GM18858 (cell line): ENCODE data around the gene MAFB.

Source experiments
- ATAC-seq: cut with Tn5 transposase; IDR thresholded peaks from one replicate; pipeline ENCODE4 v1.9.1; 2021; ENCODE audit not compliant: unreplicated experiment

Gene MAFB

DNA sequence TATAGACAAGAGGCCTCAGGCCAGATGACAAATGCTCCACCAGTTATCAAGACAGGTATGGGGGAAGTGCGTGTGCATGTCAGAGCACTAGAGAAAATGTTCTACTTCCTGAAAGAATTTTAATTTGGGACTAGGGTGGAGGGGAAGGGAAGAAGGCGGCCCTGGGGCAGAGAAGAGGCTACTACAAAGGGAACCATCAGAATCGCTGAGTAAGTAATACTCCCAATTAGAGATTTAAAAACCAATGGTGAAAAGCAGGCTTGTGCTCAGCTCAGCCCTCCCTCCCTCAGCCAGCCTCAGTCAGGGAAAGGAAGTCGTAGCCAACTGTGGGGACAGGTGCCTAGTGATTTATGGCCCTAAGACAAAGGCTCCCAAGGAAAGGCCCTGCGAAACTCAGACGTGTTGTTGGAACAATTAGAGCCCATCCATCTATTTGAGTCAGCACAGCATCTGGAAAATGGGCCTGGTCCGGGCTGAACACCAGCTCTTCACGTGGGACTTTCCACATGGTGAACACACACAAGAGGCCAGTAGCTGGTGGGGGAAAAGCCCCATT lies 15.0 kb upstream of the MAFB start:
- no peak for ATAC-seq

DNA sequence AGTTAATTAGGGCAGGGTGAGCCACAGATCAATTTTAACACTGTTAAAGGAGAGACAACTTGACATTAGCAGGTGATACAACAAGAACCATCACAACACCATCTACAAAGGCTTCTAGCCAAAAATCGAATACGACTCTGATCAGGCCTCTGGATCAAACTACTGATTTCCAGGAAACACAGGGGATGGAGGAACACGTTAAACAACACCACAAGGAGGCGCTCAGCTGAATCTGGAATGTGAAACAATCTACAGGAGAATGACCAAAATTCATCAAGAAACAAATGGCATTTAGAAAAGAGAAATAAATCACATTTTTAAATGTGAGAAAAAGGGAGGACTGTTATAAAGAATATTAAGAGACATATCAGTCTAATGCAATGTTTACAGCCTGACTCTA lies 13.5 kb upstream of the MAFB start:
- no peak for ATAC-seq

DNA sequence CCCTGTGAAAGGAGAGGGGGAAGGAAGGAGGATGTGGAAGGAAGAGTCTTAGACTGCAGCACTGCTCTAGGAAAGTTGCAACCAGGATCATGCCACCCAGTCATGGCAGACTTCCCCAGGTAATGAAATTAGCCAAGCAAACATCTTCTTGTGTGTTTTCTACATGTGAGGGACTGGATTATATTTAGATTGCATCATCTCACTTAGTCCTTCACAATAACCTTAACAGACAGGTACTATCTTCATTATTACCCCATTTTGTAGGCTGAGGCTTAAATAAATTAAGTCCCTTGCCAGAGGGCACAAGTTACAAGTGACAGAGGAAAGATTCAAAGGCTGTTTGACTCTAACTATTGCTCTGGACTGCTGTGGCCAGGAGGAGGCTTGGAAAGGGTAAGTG lies 9.7 kb upstream of the MAFB start:
- ATAC-seq, result no peak

DNA sequence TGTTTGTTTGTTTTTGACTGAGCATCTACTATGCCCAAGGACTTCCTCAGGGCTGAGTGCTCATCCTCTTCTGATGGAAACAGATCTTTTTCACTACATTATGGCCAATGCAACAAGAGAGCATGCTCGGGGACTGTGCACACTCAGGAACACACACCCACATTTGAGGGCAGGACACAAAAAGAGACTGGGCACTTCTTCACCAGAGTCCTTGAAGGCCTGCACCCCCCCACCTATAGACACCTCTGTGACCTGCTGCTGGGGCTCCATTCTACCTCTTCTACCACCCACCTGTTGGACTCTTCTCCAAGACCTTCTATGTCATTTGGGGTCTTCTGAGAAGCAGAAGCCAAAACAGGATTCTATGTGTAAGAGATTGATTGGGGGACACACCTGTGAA lies 9.2 kb upstream of the MAFB start:
- ATAC-seq, result no peak

DNA sequence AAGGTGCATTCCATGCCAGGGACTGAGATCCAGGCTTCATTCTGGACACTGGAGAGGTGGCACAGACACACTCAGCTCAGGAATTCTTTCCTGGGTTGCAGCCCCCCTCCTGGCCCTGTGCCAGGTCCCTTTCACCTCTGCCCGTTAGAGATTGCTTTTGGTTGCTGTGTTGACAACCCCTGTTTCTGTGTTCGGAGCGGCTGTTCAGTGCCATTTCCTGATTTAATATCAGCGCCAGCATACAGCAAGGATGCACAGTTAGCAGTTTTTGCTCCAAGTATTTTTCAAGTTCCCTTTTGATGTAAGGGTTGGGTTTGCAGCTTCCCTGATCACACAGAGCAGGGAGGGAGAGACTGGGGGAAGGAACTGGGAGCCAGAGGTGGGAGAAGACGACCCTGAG lies 8.5 kb upstream of the MAFB start:
- ATAC-seq, result no peak

DNA sequence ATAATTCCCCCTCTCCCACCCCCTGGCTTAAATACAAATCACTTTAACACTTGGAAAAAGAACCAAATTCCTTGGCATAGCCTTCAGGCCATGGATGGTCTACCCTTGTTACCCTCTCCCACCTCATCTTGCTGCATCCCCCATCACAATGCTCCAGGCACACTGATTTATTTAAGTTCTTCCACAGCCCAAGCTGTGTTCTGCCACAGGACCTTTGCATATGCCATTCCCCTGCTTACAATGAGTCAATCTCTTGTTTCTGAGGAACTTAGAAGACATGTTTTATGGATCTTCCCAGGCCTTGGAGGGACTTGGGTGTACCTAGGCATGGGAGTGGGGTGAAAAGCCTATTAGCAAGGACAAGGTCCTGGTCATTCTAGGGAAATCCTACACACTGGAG lies 6.2 kb upstream of the MAFB start:
- ATAC-seq, result no peak

DNA sequence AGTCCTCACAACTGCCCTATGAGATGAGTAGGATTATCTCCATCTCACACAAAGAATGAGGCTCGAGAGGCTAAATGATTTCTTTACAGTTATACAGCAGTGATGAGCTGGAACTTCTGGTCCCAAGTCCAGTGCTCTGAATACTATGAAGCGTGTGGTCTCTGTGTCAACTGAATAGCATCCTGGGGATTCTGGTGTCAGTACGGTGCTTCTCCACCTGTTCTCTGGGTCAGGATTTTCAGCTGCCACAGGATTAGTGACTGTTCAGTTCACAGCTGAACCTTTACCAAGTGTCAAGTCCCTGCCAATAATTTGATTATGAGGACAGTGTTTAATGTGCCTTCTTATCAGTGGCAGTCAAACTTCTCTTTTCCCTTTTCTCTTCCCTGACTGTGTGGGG lies 5.2 kb upstream of the MAFB start:
- ATAC-seq, result no peak

DNA sequence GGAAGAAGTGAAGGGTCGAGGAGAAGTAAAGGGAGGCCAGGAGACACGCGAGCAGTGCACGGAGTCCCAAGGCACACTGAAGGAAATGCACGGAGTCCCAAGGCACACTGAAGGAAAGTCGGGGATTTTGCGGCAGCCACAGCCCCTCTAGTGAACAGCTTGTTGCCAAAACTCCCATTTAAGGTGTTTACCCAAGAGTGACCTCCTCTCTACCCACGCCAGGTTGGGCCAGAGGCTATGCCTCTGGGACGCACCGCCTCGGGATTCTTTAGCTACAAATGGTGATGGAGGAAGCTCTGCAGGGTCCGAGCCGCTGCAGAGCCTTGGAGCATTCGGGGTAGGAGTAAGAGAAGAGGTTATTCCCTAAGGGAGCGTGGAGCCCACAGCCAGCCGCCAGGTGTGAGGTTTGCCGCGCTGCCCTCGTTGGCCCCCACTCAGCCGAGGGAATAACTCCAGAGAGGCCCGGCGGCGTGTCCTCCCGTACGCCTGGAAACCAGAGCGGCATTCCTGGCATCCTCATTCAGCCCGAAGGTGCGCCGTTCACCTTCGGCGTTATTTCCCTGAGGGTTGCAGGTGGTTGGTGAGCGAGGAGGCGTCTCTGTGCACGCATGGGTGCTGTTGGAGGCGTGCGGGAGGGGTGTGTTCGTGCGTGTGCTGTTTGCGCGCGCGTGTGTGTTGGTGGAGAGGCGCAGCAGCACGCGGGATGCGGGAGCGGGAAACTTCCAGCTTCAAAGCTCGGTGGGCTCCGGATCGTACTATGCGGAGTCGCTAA lies 3.4 kb upstream of the MAFB start:
- no peak for ATAC-seq

DNA sequence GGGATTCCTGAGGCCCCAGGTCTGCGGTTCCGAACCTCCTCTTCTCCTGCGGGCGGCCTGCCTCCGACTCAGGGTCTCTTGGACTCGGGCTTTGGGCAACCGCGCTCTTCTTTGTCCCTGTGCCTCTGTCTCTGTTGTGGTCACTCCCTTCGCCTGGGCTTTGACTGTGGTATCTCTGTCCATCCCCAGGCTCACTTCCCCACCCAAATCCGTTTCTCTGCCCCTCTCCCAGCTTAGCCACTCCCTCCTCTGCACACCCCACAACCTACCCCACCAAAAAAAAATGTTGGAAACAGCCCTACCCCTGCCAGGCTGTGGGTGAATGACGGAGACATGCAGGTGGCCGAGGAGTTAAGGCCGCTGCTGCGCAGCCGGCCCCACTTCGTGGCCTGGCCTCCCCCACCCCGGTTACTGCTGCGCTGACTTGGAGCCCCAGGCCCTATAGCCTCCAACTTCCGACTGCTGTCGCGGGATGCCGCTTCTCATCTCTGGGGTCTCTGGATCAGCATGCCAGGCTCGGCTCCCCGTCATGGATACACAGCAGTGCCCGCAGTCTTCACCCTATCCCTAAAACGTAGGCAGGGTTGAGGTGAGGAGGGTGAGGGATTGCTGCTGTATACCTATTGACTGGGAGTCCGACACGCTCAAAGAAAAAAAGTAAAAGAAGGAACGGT lies 2.7 kb upstream of the MAFB start:
- no peak for ATAC-seq

DNA sequence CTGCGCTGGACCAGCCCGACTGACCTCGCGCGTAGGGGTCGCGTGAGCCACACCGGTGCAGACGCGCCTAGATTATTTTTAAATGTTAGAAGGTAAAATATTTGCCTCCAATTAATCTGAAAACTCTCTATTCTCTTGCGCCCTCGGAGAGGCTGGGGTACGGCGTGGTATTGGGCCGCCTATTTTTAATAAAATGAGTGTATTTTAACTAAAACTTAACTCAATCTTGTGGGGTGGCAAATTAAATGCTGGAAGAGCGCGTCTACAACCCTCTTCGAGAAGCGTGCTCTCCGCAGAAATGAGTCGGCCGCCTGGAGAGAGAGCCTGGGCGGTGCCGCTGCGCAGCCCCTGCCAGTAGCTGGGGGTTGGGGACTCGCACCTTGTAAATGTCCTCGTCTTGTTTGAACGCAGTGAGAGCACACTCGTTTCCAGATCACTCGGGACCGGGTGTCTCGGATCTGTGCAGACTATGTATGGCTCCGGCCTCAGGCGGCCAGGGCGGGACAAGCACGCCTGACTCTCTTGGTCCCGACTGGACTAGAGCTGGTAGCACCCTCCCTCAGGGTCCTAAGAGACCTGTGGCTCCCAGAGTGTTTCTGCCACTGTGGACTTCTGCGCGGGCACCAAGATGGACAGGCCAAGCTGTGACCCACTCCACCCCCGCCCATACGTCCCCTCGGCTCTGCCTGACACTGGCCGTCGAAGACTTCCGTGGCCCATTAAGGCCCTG lies 2.0 kb upstream of the MAFB start:
- ATAC-seq, result no peak

DNA sequence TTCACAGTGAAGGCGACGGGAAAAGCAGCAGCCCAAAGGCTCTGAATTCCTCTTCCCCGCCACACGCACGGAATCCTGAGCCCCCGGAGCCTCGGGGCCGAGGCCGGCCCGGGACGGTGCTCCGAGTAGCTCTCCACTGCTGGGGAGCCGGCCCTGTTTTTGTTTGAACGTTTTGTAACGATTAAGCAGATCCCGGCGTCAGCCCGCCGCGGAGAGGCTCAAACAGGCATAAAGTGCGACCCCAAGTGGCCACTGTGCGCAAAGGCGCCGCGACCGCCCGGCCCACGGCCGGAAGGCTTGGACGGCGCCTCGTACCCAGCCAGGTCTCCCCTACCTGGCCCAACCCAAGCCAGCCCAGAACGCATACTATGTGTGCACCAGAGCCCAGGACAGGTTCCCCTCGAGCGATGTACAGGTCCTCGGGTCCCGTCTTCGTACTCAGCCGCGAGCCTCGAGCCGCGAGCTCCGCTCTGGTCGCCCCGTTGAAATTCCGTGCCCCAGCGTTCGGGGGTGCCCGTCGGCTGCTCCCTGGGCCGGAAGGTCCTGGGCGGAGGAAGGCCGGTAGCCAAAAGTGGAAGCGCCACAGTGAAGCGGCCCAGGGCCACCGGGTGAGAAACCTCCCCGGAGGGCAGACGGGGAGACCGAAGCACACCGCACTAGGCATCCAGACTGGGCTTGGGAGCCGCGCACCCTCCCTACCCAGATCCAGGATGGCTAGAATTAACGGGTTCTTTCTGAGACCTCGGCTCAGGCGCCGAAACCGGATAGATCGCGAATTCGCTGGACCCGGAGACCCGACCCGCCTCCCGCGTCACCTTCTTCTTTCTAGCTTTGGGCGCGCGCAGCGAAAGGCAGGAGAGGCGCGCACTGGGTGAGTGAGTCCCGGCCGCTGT lies 1.2 kb upstream of the MAFB start:
- ATAC-seq, result peak; percentile 62

DNA sequence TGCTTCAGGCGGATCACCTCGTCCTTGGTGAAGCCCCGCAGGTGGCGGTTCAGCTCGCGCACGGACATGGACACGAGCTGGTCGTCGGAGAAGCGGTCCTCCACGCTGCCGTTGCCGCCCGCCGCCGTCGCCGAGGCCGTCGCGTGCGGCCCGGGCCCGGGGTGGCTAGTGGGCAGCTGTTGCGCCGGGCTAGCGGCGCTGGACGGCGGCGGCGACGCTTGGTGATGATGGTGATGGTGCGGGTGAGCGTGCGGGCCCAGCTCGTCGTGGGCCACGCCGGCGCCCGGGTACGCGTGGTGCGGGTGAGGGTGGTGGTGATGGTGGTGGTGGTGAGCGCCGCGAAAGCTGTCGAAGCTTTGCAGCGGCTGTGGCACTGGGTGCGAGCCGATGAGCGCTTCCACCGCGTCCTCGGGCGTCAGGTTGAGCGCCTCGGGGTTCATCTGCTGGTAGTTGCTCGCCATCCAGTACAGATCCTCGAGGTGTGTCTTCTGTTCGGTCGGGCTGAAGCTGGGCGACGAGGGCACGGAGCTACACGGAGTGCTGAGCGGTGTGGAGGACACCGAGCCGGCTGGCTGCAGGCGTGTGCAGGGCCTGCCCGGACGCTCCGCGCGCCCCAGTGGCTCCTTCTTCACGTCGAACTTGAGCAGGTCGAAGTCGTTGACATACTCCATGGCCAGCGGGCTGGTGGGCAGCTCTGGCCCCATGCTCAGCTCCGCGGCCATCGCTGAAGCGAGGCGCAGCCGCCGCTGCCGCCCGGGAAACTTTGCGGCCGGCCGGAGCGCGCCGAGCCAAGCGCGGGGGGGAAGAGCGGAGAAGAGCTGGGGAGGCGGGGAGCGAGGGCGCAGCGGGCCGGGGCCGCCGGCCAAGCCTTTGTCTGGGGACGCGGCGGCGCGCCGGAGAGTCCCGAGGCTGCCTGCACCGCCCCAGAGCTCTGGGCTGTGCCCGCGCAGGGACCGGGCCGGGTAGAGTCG lies 622 bp downstream of the MAFB start:
- no peak for ATAC-seq

DNA sequence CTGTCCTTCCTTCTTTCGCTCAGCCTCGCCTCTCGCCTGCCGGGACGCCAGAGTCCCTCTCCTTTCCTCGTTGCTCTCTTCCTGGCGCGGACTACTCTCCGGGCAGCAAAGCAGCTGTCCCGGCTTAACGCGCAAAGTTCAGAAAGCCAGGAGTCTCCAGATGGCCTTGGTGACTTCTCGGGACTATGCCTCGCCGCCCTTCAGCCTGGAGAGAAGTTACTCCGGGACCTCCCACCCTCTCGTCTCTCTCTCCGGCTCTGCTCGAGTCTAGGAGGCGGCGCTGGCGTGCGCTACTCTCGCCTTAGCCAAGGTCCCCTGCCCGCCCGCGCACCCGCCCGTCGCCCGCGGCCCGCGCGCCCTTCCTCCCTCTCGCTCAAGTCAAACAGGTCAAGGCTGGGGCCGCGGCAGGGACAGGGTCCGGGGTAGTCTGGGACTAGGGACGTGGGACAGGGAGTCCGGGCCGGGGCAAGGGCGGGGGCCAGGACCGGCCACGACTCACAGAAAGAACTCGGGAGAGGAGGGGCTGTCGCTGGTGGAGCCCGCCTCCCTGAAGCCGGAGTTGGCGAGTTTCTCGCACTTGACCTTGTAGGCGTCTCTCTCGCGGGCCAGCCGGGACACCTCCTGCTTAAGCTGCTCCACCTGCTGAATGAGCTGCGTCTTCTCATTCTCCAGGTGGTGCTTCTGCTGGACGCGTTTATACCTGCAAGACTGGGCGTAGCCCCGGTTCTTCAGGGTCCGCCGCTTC lies 1.5 kb downstream of the MAFB start:
- no peak for ATAC-seq

DNA sequence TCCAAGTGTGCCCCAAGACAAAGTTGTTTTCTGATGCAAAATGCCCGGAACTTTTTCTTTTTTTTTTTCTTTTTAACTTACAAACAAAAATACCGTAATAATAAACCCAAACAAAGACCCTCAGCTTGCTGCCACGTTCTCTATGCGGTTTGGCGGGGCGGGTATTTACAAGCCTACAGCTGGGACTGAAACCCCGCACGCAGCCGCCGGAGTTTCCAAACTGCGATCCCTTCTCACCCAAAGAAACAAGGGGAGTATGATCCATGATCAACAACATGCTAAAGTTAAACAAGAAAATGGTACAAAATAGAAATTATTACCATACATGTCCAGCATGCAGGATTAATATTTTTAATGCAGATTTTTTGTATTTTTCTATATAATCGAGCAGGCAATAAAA lies 2.1 kb downstream of the MAFB start:
- ATAC-seq, result no peak

DNA sequence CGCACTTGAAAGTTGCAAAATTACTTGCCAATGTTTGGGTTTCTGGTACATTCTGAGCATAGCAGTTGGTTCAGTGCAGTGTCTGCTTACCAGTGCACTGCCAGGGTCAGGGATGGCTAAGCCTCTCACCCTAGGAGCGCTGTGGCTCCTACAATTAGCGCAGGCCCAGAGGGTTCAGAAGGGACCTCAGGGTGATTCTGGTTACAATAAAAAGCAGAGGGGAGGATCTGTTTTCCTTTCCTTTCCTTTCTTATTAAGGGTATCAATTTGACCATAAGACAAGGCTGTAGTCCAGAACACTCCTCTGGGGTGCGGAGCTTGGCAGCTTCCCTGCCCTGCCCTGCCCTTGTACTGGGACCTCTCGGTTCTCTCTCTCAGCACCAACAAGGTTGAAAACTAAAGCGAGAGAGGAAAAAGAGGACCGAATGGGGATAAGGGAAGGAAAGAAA lies 2.6 kb downstream of the MAFB start:
- no peak for ATAC-seq

DNA sequence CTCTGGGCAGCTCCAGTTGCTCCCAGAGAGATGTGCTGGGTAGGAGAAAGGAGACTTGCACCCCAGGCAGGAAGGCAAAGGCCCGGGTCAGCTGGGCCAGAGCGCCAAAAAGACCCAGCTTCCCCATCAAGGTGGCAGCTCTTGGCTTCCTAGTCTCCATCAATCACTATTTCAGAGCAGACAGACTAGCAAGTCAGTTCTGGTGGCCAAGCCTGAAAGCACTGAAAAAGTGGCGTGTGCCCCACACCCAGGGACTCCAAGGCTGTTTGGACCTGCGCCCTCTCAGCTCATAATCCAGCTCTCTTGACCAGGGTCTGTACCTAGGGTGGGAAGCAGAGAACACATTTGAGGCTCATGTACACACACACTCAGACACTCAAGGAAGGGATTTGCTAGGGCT lies 3.7 kb downstream of the MAFB start:
- no peak for ATAC-seq

DNA sequence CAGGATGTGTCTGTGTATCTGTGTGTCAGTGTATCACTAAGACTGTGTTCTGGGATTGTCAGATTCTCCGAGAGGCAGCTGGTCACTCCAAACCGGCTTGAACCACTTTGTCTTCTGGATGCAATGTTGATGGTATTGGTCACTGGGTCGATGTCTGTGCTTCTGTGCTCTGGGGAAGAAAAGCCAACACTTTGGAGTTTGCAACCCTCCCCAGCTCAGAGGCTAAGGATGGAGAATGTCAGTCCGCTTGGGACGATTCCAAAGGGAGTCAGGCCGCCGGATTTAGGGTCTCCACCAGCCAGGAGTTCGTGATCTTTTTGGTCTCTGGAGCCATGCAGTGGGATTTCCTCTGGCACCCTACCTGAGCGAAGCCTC lies 5.2 kb downstream of the MAFB start:
- no peak for ATAC-seq

DNA sequence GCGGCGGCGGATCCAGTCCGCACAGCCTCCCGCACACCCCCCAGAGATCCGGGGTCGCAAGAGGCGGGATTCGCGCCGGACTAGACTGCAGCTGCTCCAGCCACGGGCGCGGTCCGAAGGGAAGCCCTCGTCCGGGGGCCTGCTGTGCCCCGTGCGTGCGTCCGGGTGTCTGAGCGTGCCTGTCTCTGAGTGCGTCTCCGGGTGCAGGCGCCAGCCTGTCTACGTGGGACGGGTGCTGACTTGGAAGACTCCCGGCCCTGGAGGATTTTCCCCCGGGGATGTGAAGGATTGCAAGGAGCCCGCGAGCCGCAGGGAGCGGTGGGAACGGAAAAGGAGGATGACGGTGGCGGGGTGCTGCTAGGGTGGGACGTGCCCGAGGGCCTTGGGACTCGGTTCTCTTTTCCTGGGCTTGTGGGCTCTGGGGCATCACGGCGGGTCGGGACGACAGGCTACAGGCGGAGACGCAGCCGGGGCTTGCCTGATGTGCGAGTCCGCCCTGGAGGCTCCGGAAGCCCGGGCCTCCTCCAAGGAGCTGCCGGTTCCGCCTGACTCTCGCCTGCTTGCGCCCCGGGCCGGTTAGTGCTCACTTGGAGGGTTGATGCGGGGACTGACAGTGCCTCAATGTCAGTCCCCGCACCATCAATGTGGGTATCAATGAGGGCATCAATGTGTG lies 5.7 kb downstream of the MAFB start:
- no peak for ATAC-seq
